ENCODE data around the gene DRAP1.

Gene DRAP1
- long read RNA-seq, donor 1, transcript DRAP1-206 (3 exons, 837 nt), result minor isoform, 7 of 129 reads
- long read RNA-seq, donor 1, transcript DRAP1-209 (4 exons, 453 nt), result minor isoform, 13 of 129 reads
- long read RNA-seq, donor 1, transcript DRAP1-201 (7 exons, 989 nt), result major isoform, 73 of 129 reads
- long read RNA-seq, donor 1, partial matches to known transcripts, result 24 of 129 reads
- long read RNA-seq, donor 1, other reads (novel, unspliced or antisense), result 5 of 129 reads
- long read RNA-seq, donor 2, transcript DRAP1-203 (1 exons, 474 nt), result minor isoform, 7 of 79 reads
- long read RNA-seq, donor 2, transcript DRAP1-206 (3 exons, 837 nt), result minor isoform, 6 of 79 reads
- long read RNA-seq, donor 2, transcript DRAP1-201 (7 exons, 989 nt), result major isoform, 53 of 79 reads
- long read RNA-seq, donor 2, partial matches to known transcripts, result 7 of 79 reads
- long read RNA-seq, donor 2, other reads (novel, unspliced or antisense), result 0 of 79 reads
- long read RNA-seq, donor 3, transcript DRAP1-209 (4 exons, 453 nt), result minor isoform, 5 of 51 reads
- long read RNA-seq, donor 3, transcript DRAP1-201 (7 exons, 989 nt), result major isoform, 32 of 51 reads
- long read RNA-seq, donor 3, transcript DRAP1-206 (3 exons, 837 nt), result minor isoform, 5 of 51 reads
- long read RNA-seq, donor 3, partial matches to known transcripts, result 5 of 51 reads
- long read RNA-seq, donor 3, other reads (novel, unspliced or antisense), result 0 of 51 reads
- long read RNA-seq, donor 4, transcript DRAP1-206 (3 exons, 837 nt), result minor isoform, 8 of 84 reads
- long read RNA-seq, donor 4, transcript DRAP1-201 (7 exons, 989 nt), result major isoform, 57 of 84 reads
- long read RNA-seq, donor 4, transcript DRAP1-209 (4 exons, 453 nt), result minor isoform, 8 of 84 reads
- long read RNA-seq, donor 4, partial matches to known transcripts, result 6 of 84 reads
- long read RNA-seq, donor 4, other reads (novel, unspliced or antisense), result 0 of 84 reads
- long read RNA-seq, donor 5, transcript DRAP1-208 (6 exons, 751 nt), result minor isoform, 5 of 117 reads
- long read RNA-seq, donor 5, transcript DRAP1-201 (7 exons, 989 nt), result major isoform, 72 of 117 reads
- long read RNA-seq, donor 5, transcript DRAP1-206 (3 exons, 837 nt), result minor isoform, 6 of 117 reads
- long read RNA-seq, donor 5, transcript DRAP1-209 (4 exons, 453 nt), result minor isoform, 14 of 117 reads
- long read RNA-seq, donor 5, partial matches to known transcripts, result 17 of 117 reads
- long read RNA-seq, donor 5, other reads (novel, unspliced or antisense), result 0 of 117 reads
- long read RNA-seq, donor 6, transcript DRAP1-206 (3 exons, 837 nt), result minor isoform, 6 of 108 reads
- long read RNA-seq, donor 6, transcript DRAP1-201 (7 exons, 989 nt), result major isoform, 73 of 108 reads
- long read RNA-seq, donor 6, transcript DRAP1-209 (4 exons, 453 nt), result minor isoform, 10 of 108 reads
- long read RNA-seq, donor 6, partial matches to known transcripts, result 16 of 108 reads
- long read RNA-seq, donor 6, other reads (novel, unspliced or antisense), result 0 of 108 reads
- long read RNA-seq, donor 7, transcript DRAP1-209 (4 exons, 453 nt), result minor isoform, 16 of 179 reads
- long read RNA-seq, donor 7, transcript DRAP1-206 (3 exons, 837 nt), result minor isoform, 7 of 179 reads
- long read RNA-seq, donor 7, transcript DRAP1-201 (7 exons, 989 nt), result major isoform, 131 of 179 reads
- long read RNA-seq, donor 7, partial matches to known transcripts, result 21 of 179 reads
- long read RNA-seq, donor 7, other reads (novel, unspliced or antisense), result 0 of 179 reads
- long read RNA-seq, donor 8, transcript DRAP1-201 (7 exons, 989 nt), result major isoform, 59 of 94 reads
- long read RNA-seq, donor 8, transcript DRAP1-209 (4 exons, 453 nt), result minor isoform, 10 of 94 reads
- long read RNA-seq, donor 8, transcript DRAP1-203 (1 exons, 474 nt), result minor isoform, 5 of 94 reads
- long read RNA-seq, donor 8, partial matches to known transcripts, result 15 of 94 reads
- long read RNA-seq, donor 8, other reads (novel, unspliced or antisense), result 0 of 94 reads

GRCh38 chr11:65919141-65919572, at the start of gene DRAP1:
TSS of gene DRAP1 (plus strand) at chr11:65919426. CDS start at chr11:65919502, 76 bp downstream.
- DNase-seq, result peak; percentile 88

GRCh38 chr11:65869643-65870306, 49.5 kb upstream of the DRAP1 start:
- DNase-seq, result no peak

- no peak for DNase-seq
Observed at GRCh38 chr11:65870307-65870658, 48.9 kb upstream of the DRAP1 start.

GRCh38 chr11:65870706-65871681, 48.2 kb upstream of the DRAP1 start:
- no peak for DNase-seq

- DNase-seq, result peak; percentile 74
Observed at GRCh38 chr11:65871811-65872548, 47.2 kb upstream of the DRAP1 start.

- DNase-seq, result no peak
Observed at GRCh38 chr11:65872586-65873317, 46.5 kb upstream of the DRAP1 start, which contains the start of gene EFEMP2. TSS of gene EFEMP2 (minus strand) at chr11:65872800. CDS start at chr11:65872354, 446 bp downstream.

- DNase-seq, result peak; percentile 94
Observed at GRCh38 chr11:65873318-65874156, 45.7 kb upstream of the DRAP1 start.

- no peak for DNase-seq
Observed at GRCh38 chr11:65879617-65880016, 39.6 kb upstream of the DRAP1 start, which contains the start of gene CTSW. TSS of gene CTSW (plus strand) at chr11:65879837. CDS start at chr11:65879855, 18 bp downstream.

GRCh38 chr11:65880027-65880426, 39.2 kb upstream of the DRAP1 start:
- no peak for DNase-seq

GRCh38 chr11:65880844-65881421, 38.3 kb upstream of the DRAP1 start:
- DNase-seq, result no peak

- DNase-seq, result no peak
Observed at GRCh38 chr11:65882120-65883057, 36.8 kb upstream of the DRAP1 start.

GRCh38 chr11:65883058-65883761, 36.0 kb upstream of the DRAP1 start:
- no peak for DNase-seq

GRCh38 chr11:65883786-65884715, 35.2 kb upstream of the DRAP1 start:
- no peak for DNase-seq

All from right kidney (tissue), 9 donors.